BE2C (cell line): Measurements from ENCODE around the gene ADGRL3.

Experiments
- DNase-seq: peaks from one replicate; pipeline ENCODE4 v3.0.0-alpha.2; 2020
- H3K27me3 ChIP-seq: fragments of 250-450 bp; sonication (Bioruptor Pico); 2 replicates; pipeline ENCODE4 v1.5.1; 2020; ENCODE audit warnings: mild to moderate bottlenecking
- H3K36me3 ChIP-seq: fragments of 250-450 bp; sonication (Bioruptor Pico); 2 replicates; pipeline ENCODE4 v1.5.1; 2020; ENCODE audit warnings: mild to moderate bottlenecking
- H3K4me1 ChIP-seq: fragments of 250-450 bp; sonication (Bioruptor Pico); 2 replicates; pipeline ENCODE4 v1.5.1; 2020
- H3K4me3 ChIP-seq: 2 replicates; pipeline ENCODE4 v1.5.1; 2011; ENCODE audit warnings: low read depth, low read length
- H3K9me3 ChIP-seq: fragments of 250-450 bp; sonication (Bioruptor Pico); 2 replicates; pipeline ENCODE4 v1.5.1; 2020
- TF ChIP-seq, protein P1 (sequence below): IDR thresholded peaks from 2 replicates; pipeline ENCODE4 v1.5.1; 2012; ENCODE audit warnings: mild to moderate bottlenecking, low read depth, low read length

The ADGRL3 gene

DNA sequence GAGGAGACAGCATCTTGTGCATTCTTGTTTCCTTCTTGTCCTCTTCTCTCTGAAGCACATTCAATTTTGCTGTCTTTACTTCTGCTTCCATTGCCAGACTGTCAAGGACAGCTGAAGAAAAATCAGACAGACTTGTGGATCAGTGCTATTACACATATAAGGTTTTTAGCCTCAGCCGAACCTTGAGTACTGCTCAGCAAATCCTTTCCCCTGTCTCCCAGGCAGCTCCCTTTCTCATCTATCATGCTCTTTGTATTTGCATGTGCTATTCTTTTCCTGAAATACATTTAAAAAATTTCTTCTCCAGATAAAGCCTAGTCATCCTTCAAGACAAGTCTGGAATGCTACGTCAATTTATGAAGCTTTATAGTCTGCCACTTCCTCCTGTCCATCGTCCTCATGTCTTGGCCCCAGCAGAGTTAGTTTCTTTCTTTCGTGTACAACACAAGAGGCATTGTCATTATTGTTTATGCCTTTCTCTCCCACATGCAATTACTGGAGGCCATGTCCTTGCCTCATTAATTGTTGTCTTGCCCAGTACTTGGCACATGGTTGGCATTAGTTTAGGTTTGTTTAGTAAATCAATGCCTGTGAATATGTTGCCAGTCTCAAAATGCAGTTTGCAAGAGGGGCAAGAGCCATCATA is 45.1 kb downstream of the ADGRL3 start:
- TF ChIP-seq, protein P1, sequence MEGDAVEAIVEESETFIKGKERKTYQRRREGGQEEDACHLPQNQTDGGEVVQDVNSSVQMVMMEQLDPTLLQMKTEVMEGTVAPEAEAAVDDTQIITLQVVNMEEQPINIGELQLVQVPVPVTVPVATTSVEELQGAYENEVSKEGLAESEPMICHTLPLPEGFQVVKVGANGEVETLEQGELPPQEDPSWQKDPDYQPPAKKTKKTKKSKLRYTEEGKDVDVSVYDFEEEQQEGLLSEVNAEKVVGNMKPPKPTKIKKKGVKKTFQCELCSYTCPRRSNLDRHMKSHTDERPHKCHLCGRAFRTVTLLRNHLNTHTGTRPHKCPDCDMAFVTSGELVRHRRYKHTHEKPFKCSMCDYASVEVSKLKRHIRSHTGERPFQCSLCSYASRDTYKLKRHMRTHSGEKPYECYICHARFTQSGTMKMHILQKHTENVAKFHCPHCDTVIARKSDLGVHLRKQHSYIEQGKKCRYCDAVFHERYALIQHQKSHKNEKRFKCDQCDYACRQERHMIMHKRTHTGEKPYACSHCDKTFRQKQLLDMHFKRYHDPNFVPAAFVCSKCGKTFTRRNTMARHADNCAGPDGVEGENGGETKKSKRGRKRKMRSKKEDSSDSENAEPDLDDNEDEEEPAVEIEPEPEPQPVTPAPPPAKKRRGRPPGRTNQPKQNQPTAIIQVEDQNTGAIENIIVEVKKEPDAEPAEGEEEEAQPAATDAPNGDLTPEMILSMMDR = no peak
- Histone ChIP-seq H3K27me3 (no peaks in the 10 kb centered on the region), H3K4me1 (no peaks in the 10 kb centered on the region), H3K36me3 (no peaks in the 10 kb centered on the region), H3K9me3 (no peaks in the 10 kb centered on the region), H3K4me3 (no peak overlapping the region)
- DNase-seq = no peak

DNA sequence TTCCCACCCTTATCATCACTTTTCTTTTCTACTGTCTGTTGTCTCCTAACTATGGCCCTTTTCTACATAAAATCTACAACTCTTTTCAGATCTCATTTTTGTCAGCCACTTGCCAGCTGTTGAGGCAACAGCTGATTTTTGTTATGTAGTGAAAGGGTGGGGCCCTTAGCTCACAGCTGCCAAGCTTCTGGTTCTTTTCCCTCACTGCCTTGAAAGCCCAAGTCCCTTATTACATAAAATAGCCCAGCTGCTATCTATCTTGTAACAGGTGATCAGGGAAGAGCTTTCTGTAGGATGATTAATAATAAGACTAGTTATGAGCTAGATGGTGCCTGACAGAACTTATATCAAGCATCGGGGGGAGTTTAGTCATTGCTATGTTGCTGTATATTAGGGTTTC is 45.9 kb downstream of the ADGRL3 start:
- TF ChIP-seq, protein P1 = no peak
- Histone ChIP-seq H3K27me3 (no peaks in the 10 kb centered on the region), H3K9me3 (no peaks in the 10 kb centered on the region), H3K4me1 (no peaks in the 10 kb centered on the region), H3K36me3 (no peaks in the 10 kb centered on the region), H3K4me3 (no peak overlapping the region)
- DNase-seq = no peak

DNA sequence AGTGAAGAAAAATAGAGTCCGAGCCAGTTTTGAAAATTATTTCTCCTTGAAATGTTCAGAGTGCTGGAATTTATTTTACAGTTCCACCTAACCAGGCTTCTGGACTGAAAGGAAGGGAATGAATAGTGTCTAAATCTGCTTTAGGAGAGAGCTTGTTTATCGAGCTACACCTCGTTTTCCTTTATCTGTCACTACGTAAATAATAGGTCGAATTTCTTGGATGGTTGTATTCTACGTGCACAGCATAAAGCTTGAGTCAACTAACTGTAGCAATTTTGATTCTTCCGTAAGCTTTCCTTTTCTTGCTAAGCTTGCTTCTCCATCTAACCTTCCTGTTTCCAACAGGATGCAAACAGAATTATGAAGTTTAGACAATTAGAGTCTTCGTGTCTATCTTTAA is 48.6 kb downstream of the ADGRL3 start:
- no peaks in the 10 kb centered on the region for H3K4me1 ChIP-seq
- no peaks in the 10 kb centered on the region for H3K9me3 ChIP-seq
- H3K36me3 ChIP-seq = no peaks in the 10 kb centered on the region
- no peak overlapping the region for H3K4me3 ChIP-seq
- TF ChIP-seq, protein P1 = no peak
- DNase-seq = no peak
- H3K27me3 ChIP-seq = no peaks in the 10 kb centered on the region

DNA sequence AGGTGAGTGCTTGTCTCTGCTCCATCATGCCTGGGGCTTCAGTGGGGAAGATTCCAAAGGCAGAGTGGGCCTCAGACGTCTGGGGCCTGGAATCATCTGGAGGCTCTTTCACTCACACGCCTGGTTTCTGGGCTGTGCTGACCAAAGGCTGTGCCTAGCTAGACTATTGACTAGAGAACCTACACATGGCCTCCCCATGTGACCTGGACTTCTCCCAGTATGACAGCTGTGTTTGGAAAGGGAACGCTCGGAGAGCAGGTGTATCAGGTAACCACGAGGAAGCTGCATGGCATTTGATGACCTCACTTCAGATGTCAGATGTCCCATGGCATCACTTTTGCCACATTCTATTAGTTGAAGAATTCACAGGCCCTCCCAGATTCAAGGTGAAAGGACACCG is 51.0 kb downstream of the ADGRL3 start:
- TF ChIP-seq, protein P1 = no peak
- Histone ChIP-seq H3K36me3 (no peaks in the 10 kb centered on the region), H3K4me3 (no peak overlapping the region), H3K9me3 (no peaks in the 10 kb centered on the region), H3K27me3 (no peaks in the 10 kb centered on the region), H3K4me1 (no peaks in the 10 kb centered on the region)
- DNase-seq = no peak

DNA sequence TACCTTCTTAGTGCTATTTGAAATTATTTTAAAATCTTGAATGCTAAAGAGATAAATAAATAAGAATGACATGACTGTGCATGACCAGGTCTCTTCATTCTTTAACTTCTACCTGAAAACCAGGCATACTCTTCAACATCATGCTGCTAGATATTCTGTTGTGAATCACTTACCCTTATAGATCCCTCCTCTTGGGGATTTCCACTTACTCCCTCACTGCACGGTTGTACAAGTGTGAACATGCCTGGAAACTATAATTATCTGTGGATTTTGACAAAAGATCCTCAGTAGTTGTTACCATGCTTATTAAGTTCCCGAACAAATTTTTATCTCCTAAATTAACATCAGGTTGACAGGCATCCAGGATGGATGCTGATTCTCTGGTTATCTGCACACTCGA is 54.3 kb downstream of the ADGRL3 start:
- Histone ChIP-seq H3K36me3 (no peaks in the 10 kb centered on the region), H3K4me3 (no peak overlapping the region), H3K27me3 (no peaks in the 10 kb centered on the region), H3K9me3 (no peaks in the 10 kb centered on the region), H3K4me1 (no peaks in the 10 kb centered on the region)
- TF ChIP-seq, protein P1 = no peak
- no peak for DNase-seq

DNA sequence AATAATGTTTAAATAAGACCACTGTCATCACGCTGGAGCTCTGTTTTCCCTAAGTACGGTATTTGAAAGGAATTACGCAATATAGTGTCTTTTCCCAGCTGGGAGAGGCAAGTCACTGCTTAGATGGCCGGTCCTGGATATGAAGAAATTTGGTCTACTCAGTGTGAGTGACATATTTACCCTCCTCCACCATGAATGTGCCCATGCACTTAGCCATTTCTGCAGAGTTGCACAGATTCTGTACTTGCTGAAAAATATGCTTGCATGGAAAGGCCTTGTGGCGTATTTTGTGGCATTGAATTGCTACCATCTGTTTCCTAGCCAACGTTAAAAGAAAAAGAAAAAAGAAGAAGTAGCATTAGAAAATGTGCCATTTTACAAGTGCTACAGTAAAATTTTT is 73.1 kb downstream of the ADGRL3 start:
- Histone ChIP-seq H3K9me3 (no peaks in the 10 kb centered on the region), H3K36me3 (no peaks in the 10 kb centered on the region), H3K4me1 (no peaks in the 10 kb centered on the region), H3K4me3 (no peak overlapping the region), H3K27me3 (no peaks in the 10 kb centered on the region)
- TF ChIP-seq, protein P1 = no peak
- no peak for DNase-seq
